Mesenchymal stem cell (in vitro differentiated cells and primary cell): ENCODE results near the gene RAB6D.

Experiments used
- DNase-seq: peaks from one replicate; pipeline ENCODE4 v3.0.0-alpha.2; 2013
- H2AFZ ChIP-seq: one replicate; pipeline ENCODE4 v1.6.1; 2013; ENCODE audit warnings: low read depth, mild to moderate bottlenecking, control low read depth, inconsistent platforms, low read length, moderate library complexity
- H2AK5ac ChIP-seq: 2 replicates; pipeline ENCODE4 v1.6.1; 2013; ENCODE audit warnings: low read length, moderate library complexity, mild to moderate bottlenecking, inconsistent platforms; ENCODE audit not compliant: severe bottlenecking
- H2BK120ac ChIP-seq: one replicate; pipeline ENCODE4 v1.6.1; 2013; ENCODE audit warnings: low read depth, mild to moderate bottlenecking, inconsistent platforms, low read length, moderate library complexity
- H2BK12ac ChIP-seq, 2 experiments: one replicate each; pipeline ENCODE4 v1.6.1; 2013; ENCODE audit warnings: inconsistent platforms in 2 of 2, low read length in 2 of 2, mild to moderate bottlenecking in 2 of 2, moderate library complexity in 2 of 2, control low read depth in 1 of 2
- H2BK15ac ChIP-seq: one replicate; pipeline ENCODE4 v1.6.1; 2013; ENCODE audit warnings: mild to moderate bottlenecking, low read depth, inconsistent platforms; ENCODE audit not compliant: poor library complexity, severe bottlenecking
- H2BK5ac ChIP-seq: 2 replicates; pipeline ENCODE4 v1.6.1; 2013; ENCODE audit warnings: low read depth, mild to moderate bottlenecking, low read length, control low read depth, inconsistent platforms; ENCODE audit not compliant: poor library complexity, severe bottlenecking
- H3K14ac ChIP-seq, 2 experiments: one replicate each; pipeline ENCODE4 v1.6.1; 2013; ENCODE audit warnings: inconsistent platforms in 2 of 2, low read length in 2 of 2, control low read depth in 1 of 2, mild to moderate bottlenecking in 1 of 2, moderate library complexity in 1 of 2
- H3K18ac ChIP-seq, 2 experiments: one replicate each; pipeline ENCODE4 v1.6.1; 2013; ENCODE audit warnings: inconsistent platforms in 2 of 2, low read length in 2 of 2, control low read depth in 1 of 2, low read depth in 1 of 2, mild to moderate bottlenecking in 1 of 2
- H3K23ac ChIP-seq, 2 experiments: one replicate each; pipeline ENCODE4 v1.6.1; 2013; ENCODE audit warnings: inconsistent platforms in 2 of 2, low read length in 2 of 2, mild to moderate bottlenecking in 2 of 2, moderate library complexity in 2 of 2, control low read depth in 1 of 2
- H3K27ac ChIP-seq: 2 replicates; pipeline ENCODE4 v1.5.1; 2013; ENCODE audit warnings: mild to moderate bottlenecking, moderate library complexity, low read length, control low read depth, inconsistent platforms; ENCODE audit not compliant: poor library complexity, severe bottlenecking
- H3K27me3 ChIP-seq, 2 experiments: 2 replicates each; pipeline versions ENCODE4 v1.6.1 to v1.7.0; 2013; ENCODE audit warnings: low read length in 2 of 2, mild to moderate bottlenecking in 2 of 2, moderate library complexity in 2 of 2, control low read depth in 1 of 2, inconsistent platforms in 1 of 2; ENCODE audit not compliant: control insufficient read depth in 1 of 2, insufficient read depth in 1 of 2
- H3K36me3 ChIP-seq, 2 experiments: 2 replicates each; pipeline versions ENCODE4 v1.6.1 to v1.7.0; 2013; ENCODE audit warnings: low read length in 2 of 2, control low read depth in 1 of 2, inconsistent platforms in 1 of 2, low read depth in 1 of 2, mild to moderate bottlenecking in 1 of 2; ENCODE audit not compliant: insufficient read depth in 2 of 2, control insufficient read depth in 1 of 2
- H3K4ac ChIP-seq, 2 experiments: one replicate each; pipeline ENCODE4 v1.6.1; 2013; ENCODE audit warnings: inconsistent platforms in 2 of 2, low read length in 2 of 2, mild to moderate bottlenecking in 2 of 2, moderate library complexity in 2 of 2, control low read depth in 1 of 2, low read depth in 1 of 2
- H3K4me1 ChIP-seq: 2 replicates; pipeline ENCODE4 v1.6.1; 2013; ENCODE audit warnings: low read depth, low read length, control low read depth; ENCODE audit not compliant: control insufficient read depth, insufficient read depth
- H3K4me2 ChIP-seq: 2 replicates; pipeline ENCODE4 v1.6.1; 2013; ENCODE audit warnings: low read length, mild to moderate bottlenecking, inconsistent platforms; ENCODE audit not compliant: poor library complexity, severe bottlenecking
- H3K4me3 ChIP-seq, 2 experiments: 2 replicates each; pipeline versions ENCODE4 v1.5.1 to v1.7.0; 2013; ENCODE audit warnings: low read length in 2 of 2, mild to moderate bottlenecking in 2 of 2, control low read depth in 1 of 2, low read depth in 1 of 2; ENCODE audit not compliant: insufficient read depth in 1 of 2
- H3K79me1 ChIP-seq: replicated peaks from 2 replicates; pipeline ENCODE4 v1.6.1; 2013; ENCODE audit warnings: mild to moderate bottlenecking, control low read depth, low read length, inconsistent platforms; ENCODE audit not compliant: poor library complexity, severe bottlenecking
- H3K9ac ChIP-seq: 2 replicates; pipeline ENCODE4 v1.7.0; 2013; ENCODE audit warnings: mild to moderate bottlenecking, low read length, moderate library complexity
- H3K9me3 ChIP-seq: 2 replicates; pipeline ENCODE4 v1.7.0; 2013; ENCODE audit warnings: mild to moderate bottlenecking, low read length; ENCODE audit not compliant: control insufficient read depth
- H4K8ac ChIP-seq: one replicate; pipeline ENCODE4 v1.6.1; 2013; ENCODE audit warnings: inconsistent platforms, mild to moderate bottlenecking, low read length, moderate library complexity
- H4K91ac ChIP-seq: one replicate; pipeline ENCODE4 v1.6.1; 2013; ENCODE audit warnings: mild to moderate bottlenecking, low read length, inconsistent platforms
- WGBS: methylation state at CpG from one replicate; pipeline ENCODE4 v1.1.7; 2013; ENCODE audit warnings: mixed read lengths; 5-methylcytosine and 5-hydroxymethylcytosine counted together

The RAB6D gene

GRCh38 chr2:131408207-131408606 lies 44.2 kb upstream of the RAB6D start:
- no peak overlapping the region for H2BK12ac ChIP-seq
- no peak overlapping the region for H2BK120ac ChIP-seq
- H3K23ac ChIP-seq: no peak overlapping the region
- no peaks in the 10 kb centered on the region for H3K9me3 ChIP-seq
- H3K4me1 ChIP-seq: no peaks in the 10 kb centered on the region
- H2AFZ ChIP-seq: no peak overlapping the region
- H2BK5ac ChIP-seq: no peak overlapping the region
- peaks cover 32 to 48% of the 10 kb centered on the region in 2 experiments for H3K27me3 ChIP-seq
- no peaks in the 10 kb centered on the region for H3K36me3 ChIP-seq
- no peak overlapping the region for H3K4me2 ChIP-seq
- H3K9ac ChIP-seq: no peak overlapping the region
- no peak overlapping the region for H4K91ac ChIP-seq
- no peak overlapping the region for H3K18ac ChIP-seq
- no peak overlapping the region for H3K27ac ChIP-seq
- no peak for DNase-seq
- no peaks in the 10 kb centered on the region for H3K79me1 ChIP-seq
- no peak overlapping the region for H2BK15ac ChIP-seq
- H4K8ac ChIP-seq: no peak overlapping the region
- H3K4me3 ChIP-seq: no peak overlapping the region
- no peak overlapping the region for H3K4ac ChIP-seq
- H2AK5ac ChIP-seq: no peak overlapping the region
- H3K14ac ChIP-seq: no peak overlapping the region

GRCh38 chr2:131404753-131405152 lies 40.8 kb upstream of the RAB6D start:
- no peak overlapping the region for H2BK12ac ChIP-seq
- WGBS: 77% methylated on average over 12 of the region's 12 CpGs
- no peak for DNase-seq

GRCh38 chr2:131402320-131403039 lies 38.5 kb upstream of the RAB6D start:
- no peak for DNase-seq
- H3K79me1 ChIP-seq: no peaks in the 10 kb centered on the region
- WGBS: 97% methylated on average over 3 of the region's 6 CpGs
- H3K4me3 ChIP-seq: no peak overlapping the region
- H2AK5ac ChIP-seq: no peak overlapping the region
- H4K91ac ChIP-seq: no peak overlapping the region
- no peak overlapping the region for H2BK120ac ChIP-seq
- H3K27me3 ChIP-seq: peaks cover 14 to 23% of the 10 kb centered on the region in 2 experiments
- H3K36me3 ChIP-seq: no peaks in the 10 kb centered on the region
- no peak overlapping the region for H3K18ac ChIP-seq
- H3K4me1 ChIP-seq: no peaks in the 10 kb centered on the region
- H4K8ac ChIP-seq: no peak overlapping the region
- H2BK12ac ChIP-seq: no peak overlapping the region
- H3K23ac ChIP-seq: no peak overlapping the region
- no peak overlapping the region for H3K9ac ChIP-seq
- H2BK5ac ChIP-seq: no peak overlapping the region
- H3K9me3 ChIP-seq: no peaks in the 10 kb centered on the region
- no peak overlapping the region for H3K14ac ChIP-seq
- H3K27ac ChIP-seq: no peak overlapping the region
- no peak overlapping the region for H3K4me2 ChIP-seq
- no peak overlapping the region for H2AFZ ChIP-seq
- H2BK15ac ChIP-seq: no peak overlapping the region
- no peak overlapping the region for H3K4ac ChIP-seq

More at GRCh38 chr2:131404753-131405152, 40.8 kb upstream of the RAB6D start:
- Histone ChIP-seq H3K9ac (no peak overlapping the region), H3K14ac (no peak overlapping the region), H2AK5ac (no peak overlapping the region), H4K91ac (no peak overlapping the region), H3K79me1 (no peaks in the 10 kb centered on the region), H2BK5ac (no peak overlapping the region), H3K18ac (no peak overlapping the region), H2BK15ac (no peak overlapping the region), H3K36me3 (no peaks in the 10 kb centered on the region), H3K27me3 (peaks cover 31 to 46% of the 10 kb centered on the region in 2 experiments), H3K23ac (no peak overlapping the region), H3K4ac (no peak overlapping the region), H3K4me2 (no peak overlapping the region), H2AFZ (no peak overlapping the region), H4K8ac (no peak overlapping the region), H3K27ac (no peak overlapping the region), H2BK120ac (no peak overlapping the region), H3K4me1 (no peaks in the 10 kb centered on the region), H3K4me3 (no peak overlapping the region), H3K9me3 (no peaks in the 10 kb centered on the region)

GRCh38 chr2:131400849-131401248 lies 36.9 kb upstream of the RAB6D start:
- DNase-seq: no peak
- Histone ChIP-seq H3K4me3 (no peak overlapping the region), H2BK120ac (no peak overlapping the region), H3K4me2 (no peak overlapping the region), H3K9ac (no peak overlapping the region), H4K91ac (no peak overlapping the region), H3K4me1 (no peaks in the 10 kb centered on the region), H3K23ac (no peak overlapping the region), H3K14ac (no peak overlapping the region), H3K4ac (no peak overlapping the region), H3K18ac (no peak overlapping the region), H2BK12ac (no peak overlapping the region), H3K27me3 (peaks cover 6 to 14% of the 10 kb centered on the region in 2 experiments), H2AFZ (no peak overlapping the region), H2BK5ac (no peak overlapping the region), H3K79me1 (no peaks in the 10 kb centered on the region), H3K36me3 (no peaks in the 10 kb centered on the region), H2AK5ac (no peak overlapping the region), H4K8ac (no peak overlapping the region), H3K27ac (no peak overlapping the region), H2BK15ac (no peak overlapping the region), H3K9me3 (no peaks in the 10 kb centered on the region)
- 52% methylated on average over 4 of the region's 4 CpGs for WGBS
